Left renal cortex interstitium (tissue), 4 donors: ENCODE measurements around the gene UBAP2. TPM values are rescaled to one million over a fixed set of nuclear protein-coding genes. Genes with fewer than 3 reads are reported as not detected.

ENCODE experiments used
- DNase-seq, 4 donors: peaks; one replicate each; pipeline ENCODE4 v3.0.0-alpha.2; 2013; ENCODE audit warnings: low read depth in 4 of 4, low spot score in 2 of 4, missing footprints in 1 of 4
- polyA plus RNA-seq, 4 donors: library from polyadenylated mRNA; unstranded; fragments of 120-200 nt; gene quantifications; one replicate each; pipeline ENCODE4 v1.2.1, GENCODE V29; 2013; ENCODE audit not compliant: insufficient read length in 4 of 4

The UBAP2 gene
- polyA plus RNA-seq, 4 donors: 28.7 to 50.4 (median 40.7) TPM

DNA sequence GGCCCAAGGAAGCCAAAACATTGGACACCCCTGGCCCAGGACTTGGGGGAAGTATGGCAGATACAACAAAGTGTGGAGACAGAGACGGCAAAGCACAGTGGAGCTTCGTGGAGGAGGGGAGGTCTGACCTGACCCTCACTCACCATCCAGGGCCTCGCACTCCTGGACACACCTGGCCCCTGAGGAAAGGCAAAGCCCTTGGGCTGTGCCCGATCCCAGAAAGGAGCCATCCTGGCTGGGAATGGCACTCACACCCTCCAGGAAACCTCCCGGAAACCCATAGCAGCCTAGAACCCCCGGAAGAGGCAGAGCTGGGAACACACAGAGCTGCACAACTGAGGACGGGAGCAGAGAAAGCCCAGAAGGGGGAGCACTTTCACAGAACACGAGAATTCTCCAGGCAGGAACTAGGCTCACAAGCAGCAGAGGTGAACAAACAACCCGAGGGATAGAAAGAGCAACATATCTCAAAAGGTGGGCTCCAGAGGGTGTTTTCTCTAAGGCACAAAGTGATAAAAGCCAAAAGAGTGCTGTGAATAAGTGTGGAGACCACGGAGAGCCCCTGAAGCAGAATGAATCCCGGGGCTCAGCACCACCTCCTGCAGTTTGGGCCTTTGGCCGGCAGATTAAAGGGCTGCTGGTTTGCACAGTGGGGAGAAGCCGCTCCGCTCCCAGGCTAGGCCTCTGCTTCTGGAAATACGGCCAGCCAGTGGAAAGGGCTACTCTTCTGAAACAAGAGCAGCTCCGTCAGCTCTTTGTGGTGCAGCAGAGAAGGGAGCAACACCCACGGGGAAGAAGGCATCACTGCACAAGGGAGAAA is 123.5 kb downstream of the UBAP2 start:
- peak in 3 of 4 donors; percentile 15 to 43 (median 21) for DNase-seq

DNA sequence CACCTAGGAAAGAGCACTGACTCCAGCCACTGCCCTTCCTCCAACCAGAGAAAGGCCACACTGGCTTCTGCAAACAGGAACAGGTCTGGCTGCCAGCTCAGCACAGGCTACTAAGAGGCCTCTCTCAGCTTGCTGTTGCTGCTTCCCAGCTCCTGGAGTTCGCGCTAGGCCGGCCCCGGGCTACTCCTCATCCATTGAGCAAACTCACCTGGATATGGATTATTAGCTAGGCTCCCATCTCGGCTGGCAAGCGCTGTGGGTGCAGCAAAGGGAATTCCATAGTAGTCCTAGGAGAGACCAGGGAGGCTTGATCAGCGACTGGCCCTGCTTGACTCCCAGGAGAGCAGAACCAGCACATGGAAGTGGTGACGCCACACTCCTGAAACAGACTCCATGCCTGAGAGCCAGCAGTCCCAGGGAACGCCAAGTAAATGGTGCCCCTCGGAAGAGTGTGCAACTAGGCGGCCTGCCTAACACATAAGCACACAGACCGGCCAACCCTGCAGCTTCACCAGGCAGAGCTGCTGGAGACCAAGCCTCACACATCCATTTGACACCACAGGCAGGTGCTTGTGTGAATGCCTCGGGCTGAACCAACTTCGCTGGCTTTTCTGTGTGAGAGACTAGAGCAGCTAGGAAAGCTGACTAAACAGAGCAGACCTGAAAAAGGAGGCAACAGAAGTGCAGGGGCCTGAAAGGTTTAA is 124.5 kb downstream of the UBAP2 start:
- no peak for DNase-seq

DNA sequence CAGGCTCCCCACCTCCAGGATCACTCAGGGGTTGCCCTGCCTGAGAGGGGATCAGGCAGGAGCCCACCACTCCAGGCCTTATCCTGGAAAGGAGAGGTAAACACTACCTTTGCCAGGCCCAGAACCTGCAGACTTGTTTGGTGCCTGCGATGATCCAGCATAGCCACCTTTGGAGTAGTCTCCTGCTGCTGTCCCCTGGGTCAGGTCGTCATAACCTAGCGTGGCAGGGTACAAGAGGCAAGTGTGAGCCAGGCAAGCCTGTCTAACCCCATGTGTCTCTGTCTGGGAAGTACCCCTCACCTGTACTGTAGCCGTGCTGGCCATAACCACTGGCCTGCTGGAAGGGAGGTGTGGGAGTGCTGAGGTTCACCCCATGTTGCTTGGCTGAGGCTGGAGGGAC is 125.6 kb downstream of the UBAP2 start:
- no peak for DNase-seq

DNA sequence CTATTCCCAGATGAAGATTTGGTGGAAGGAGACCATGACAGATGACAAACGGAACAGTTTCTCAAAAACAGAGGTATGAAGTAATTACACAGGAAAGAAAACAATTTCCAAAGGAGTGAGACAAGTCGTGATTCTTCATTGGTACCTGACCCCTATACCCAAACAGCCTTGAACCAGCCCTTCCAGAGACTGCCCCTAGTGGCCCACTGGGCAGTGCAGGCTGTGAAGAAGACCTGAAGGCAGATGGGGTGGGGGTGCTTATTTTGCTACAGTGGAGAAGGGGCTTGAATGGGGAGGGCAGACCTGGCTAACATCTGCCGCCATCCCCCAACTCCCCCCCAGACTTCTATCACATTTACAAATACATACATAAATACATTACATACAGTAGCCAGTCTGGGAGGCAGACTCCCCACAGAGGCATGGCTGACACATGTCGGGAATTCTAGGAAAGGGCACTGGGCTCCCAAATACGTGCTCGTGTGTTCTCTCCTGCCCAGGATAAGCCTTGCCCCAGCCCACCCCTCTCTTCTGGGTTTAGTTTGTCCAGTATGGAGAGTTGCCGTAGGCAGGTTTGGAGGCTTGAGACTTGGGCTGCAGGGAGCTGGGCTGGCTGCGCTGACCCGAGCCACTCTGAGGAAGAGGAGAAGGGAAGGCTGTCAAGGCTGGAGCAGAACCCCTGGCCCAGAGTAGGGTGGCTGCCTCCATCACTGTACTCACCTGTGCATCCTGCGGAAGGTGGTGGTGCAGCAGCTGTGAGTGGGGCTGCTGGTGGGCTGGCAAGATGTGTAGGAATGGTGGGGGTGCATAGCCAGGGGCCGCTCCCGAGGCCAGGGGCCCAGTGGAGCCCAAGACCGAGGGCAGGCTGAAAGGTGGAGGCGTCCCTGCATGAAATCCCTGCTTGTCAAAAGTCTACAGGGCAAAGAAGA is 126.5 kb downstream of the UBAP2 start:
- DNase-seq: no peak

DNA sequence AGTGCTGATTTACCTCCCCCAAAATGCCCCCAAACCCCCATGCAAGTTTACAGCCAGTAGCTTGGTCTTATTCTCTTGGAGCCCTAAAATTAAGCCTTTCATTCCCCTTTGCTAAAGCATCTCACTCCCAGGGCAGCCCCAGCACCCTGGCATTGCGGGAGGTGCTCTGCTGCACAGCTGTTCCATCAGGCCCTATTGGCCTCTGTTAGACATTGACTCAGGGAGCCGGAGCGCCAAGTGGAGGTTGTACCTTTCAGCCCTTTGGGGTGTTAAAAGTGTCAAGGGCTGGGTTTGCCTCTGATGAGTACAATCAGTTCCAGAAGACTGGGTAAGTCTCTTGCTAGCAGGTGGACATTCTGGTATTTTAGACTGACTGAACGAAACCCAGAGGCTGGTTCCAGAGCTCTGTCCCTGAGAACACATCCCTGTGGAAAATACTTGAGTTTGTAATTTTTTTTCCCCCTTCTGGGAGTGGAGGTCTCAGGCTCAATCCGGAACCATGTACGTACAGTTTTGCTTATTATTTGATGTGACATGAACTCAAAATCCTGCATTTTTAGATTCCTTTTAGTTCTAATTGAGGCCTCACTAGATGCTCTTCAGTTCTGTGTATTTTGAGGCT is 129.3 kb downstream of the UBAP2 start:
- DNase-seq: no peak

DNA sequence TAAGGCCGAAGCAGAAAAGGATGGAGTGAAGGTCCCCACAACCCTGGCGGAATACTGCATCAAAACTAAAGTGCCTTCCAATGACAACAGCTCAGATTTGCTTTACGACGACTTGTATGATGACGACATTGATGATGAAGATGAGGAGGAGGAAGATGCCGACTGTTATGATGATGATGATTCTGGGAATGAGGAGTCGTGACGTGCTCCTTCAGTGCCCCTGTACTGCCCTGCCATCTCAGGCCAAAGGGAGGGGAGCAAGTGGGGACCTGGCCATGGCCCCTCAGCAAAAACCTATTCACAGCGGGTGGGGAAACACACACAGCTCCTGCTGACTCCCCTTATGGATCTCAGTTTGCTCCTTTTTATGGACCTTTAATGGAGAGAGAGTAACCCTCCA is 131.7 kb downstream of the UBAP2 start:
- no peak for DNase-seq

DNA sequence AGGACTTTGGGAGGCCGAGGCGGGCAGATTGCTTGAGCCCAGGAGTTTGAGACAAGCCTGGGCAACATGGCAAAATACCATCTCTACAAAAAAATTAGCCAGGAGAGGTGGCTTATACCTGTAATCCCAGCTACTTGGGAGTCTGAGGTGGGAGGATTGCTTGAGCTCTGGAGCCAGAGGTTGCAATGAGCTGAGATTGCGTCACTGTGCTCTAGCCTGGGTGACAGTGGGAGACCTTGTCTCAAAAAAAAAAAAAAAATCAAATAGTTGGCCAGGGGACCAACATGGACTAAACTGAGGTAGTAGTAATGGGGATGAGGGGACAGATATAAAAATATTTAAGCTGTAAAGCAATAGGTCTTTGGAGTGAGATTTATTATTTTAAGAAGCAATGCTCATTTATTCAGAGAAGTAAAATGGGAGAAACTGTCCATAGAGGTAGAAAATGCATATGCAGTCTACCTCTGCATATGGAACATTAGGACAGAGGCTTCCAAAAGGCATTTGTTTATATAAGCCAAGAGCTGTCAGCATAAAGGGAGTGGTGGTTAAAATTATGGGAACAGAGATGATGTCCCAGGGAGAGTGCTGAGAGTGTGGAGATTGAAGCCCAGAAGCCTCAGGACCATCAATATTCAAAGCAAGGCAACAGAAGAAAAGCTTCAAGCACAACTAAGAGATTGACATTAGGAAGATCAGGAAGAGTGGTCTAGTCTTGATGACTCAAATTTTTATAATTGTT is 133.6 kb downstream of the UBAP2 start:
- no peak for DNase-seq

DNA sequence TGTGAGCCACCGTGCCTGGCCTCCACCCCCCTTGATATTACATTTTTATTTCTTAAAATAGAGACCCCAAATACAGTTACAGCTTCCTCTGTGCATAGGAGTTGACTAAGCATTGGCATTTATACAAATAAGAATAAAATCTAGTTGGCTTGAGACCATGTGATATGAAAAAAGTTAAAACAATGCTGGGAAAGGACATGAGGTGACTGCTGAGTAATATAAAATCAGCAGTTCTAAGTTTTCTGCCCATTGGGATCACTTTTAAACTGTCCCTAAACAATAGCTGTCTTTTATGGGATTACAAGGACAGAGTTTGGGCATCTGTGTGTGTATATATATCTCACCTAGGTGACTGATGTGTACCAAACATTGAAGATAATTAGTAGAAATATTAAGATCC is 135.1 kb downstream of the UBAP2 start:
- no peak for DNase-seq

DNA sequence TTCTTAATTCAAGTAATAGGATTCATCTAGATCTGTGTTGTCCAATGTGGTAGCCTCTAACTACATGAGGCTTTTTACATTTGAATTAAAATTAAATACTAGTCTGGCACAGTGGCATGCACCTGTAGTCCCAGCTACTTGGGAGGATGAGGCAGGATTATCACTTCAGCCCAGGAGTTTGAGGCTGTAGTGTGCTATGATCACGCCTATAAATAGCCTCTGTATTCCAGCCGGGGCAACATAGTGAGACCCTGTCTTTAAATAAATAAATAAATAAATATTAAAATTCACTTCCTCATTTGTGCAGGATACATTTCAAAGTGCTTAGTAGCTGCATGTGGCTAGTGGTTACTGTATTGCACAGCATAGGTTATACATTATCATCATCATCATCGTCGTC is 139.9 kb downstream of the UBAP2 start:
- no peak for DNase-seq

DNA sequence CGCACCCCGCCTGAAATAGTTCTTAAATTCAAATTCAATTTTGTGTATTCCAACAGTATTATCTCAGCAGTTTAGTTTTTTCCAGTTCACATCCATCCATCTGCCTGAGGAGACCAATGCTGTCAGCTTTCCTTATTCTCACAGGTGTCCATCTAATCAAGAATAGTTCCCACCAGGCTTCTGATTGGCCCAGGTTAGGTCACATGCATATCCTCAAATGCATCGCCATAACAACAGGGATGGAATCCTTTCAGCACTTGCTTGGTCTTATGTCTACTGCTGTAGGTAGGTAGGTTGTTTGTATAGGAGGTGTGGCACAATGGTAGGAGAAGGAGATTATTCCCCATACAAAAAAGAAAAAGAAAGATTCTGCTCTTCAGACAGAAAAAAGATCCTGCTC is 140.6 kb downstream of the UBAP2 start:
- DNase-seq: no peak

DNA sequence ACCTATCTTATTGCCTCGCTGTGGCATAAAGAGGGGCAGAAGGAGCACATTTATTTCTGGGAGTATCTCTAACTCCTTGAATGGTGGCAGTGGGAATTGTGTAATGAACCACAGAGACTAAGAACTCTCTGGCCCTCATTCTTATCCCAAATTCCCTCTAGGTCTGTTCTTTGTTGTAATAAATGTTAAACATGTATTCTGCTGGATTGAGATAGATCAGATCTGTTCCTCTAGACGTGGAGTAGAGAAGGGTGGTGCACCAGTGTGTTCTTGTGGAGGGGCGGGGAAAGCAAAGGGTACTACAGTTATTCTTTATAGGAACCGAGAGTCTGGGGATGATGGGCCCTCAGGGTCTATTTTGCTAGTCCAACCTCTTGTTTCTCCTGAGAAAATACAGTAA is 141.3 kb downstream of the UBAP2 start:
- no peak for DNase-seq

DNA sequence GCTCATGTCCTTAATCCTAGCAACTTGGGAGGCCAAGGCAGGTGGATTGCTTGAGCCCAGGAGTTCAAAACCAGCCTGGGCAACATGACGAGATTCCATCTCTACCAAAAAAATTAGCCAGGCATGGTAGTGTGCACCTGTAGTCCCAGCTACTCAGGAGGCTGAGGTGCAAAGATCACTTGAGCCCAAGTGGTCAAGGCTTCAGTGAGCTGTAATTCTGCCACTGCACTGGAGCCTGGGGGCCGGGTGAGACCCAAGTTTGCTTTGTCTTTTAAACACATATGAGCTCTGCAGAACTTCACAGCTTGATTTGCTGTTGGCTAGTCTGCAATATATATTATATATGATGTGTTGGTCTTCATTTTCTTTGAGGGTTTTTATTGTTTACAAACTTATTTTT is 141.9 kb downstream of the UBAP2 start:
- no peak for DNase-seq

DNA sequence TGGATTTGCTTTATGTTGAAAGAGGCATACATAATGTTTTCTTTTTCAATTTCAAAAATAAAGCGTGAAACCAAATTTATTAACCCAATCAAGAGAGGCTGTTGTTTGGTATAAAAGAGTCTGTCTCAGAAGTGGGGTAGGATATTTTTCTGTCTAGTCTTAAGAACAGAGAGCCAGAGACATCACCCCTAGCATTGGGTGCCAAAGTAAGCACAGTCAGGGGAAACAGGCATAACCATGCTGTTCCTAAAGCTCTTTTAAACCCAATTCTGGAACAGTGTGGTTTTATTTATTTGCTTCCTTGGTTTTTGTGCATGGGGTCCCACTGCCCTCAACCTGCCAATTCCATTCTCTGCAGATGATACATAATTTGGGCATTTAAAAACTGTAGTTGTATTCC is 143.6 kb downstream of the UBAP2 start:
- no peak for DNase-seq

DNA sequence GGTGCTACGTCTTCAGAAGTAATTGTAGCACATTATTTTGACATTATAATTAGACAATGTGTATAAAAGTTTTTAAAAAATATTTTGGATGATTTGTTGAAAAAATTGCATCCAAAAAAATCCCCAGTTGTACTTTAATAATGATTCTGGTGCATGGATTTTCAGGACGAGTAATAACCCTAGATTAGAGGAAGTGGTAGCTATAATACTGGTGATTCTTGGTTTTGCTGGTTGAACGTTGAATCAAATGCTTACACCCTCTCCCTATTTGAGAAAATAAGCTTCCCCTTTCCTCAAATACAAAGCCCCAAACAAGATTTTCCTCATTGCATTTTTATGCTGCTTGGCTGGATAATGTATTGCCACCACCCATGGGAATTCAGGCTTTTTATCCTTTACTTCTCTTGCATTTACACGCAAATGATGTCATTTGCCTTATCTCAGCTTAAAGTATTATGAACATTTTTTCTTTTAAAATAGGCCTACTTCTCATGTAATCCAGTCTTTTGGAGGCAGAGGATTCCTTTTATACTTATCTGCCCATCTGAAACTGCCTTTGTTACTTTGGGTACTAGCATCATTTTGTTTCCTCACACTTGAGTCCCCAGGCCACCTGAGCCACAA is 145.4 kb downstream of the UBAP2 start:
- DNase-seq: no peak

DNA sequence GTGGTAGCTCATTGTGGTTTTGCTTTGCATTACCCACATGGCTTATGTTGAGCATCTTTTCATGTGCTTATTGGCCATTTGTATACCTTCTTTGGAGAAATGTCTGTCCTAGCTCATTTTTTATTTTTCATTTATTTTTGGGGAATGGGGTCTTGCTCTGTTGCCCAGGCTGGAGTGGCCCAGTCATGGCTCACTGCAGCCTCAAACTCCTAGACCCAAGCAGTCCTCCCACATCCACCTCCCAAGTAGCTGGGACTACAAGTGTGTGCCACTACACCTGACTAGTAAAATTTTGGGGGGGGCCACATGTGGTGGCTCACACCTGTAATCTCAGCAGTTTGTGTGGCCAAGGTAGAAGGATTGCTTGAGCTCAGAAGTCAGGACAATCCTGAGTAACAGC is 154.4 kb downstream of the UBAP2 start:
- DNase-seq: no peak

DNA sequence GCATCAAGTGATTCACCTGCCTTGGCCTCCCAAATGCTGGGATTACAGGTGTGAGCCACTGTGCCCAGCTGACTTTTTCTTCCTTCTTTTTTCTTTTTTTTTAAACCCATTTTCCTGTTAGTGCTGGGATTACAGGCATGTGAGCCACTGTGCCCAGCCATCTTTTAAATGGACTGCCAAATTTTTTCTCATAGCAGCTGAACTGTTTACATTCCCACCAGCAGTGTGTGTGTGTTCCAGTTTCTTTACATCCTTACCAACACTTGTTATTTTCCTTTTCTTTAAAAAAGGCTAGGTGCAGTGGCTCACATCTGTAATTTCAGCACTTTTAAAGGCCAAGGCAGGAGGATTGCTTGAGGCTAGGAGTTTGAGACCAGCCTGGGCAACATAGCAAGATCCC is 154.8 kb downstream of the UBAP2 start:
- DNase-seq: no peak

DNA sequence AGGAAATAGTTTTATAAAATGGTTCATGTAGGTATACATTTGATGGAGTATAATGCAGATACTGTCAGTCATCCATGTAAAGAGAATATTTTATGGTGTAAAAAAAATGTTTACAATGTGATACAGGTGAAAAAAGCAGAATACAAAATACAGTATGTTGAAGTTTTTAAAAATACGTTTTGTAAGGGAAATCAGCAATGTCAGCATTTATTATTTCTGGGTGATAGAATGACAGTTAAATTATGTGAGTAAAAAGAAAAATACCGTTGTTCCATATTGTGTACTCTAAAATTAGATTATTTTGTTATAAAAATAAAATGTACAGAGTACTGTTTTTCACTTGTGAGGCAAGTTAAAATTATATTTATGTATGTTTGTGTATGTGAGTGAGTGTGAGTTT is 162.7 kb downstream of the UBAP2 start:
- DNase-seq: no peak

DNA sequence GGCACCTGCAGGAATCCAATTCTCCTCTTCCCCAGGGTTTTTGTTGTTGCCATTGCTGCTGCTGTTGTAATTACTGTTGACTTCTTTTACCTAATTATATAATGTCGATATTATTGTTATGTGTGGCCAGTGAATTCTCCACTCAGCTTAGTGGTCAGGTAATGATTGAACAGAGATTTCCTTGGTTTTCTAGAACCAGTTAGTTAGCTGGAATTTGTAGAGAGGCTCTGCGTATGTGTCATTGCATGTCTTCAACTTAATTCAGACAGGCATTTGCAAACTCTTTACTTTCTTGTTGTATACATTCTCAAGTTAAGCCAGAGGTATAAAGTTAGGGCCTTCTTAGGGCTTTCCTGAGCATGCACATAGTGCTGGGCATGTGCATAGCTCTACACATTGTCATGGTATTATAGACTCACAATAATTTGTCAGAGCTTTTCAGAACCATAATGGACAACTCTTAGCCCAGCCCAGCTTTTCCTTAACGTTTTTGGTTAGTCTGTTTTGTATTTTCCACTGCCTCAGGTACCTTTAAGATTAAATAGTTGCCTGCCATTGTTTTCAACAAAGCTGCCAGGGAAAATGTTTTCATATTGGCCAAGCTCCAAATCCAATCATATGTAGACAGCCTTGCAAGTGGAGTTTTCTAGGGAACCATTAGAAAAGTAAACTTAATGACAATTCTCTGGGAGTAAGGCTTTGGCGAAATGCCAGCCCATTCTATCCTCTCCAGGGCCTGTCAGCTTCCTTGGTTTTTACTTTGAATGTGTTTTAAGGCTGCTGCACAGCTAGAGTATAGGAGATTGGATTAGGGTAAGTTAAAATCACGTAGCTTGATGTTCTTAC is 163.6 kb downstream of the UBAP2 start:
- peak; percentile 13 to 37 (median 20) for DNase-seq

DNA sequence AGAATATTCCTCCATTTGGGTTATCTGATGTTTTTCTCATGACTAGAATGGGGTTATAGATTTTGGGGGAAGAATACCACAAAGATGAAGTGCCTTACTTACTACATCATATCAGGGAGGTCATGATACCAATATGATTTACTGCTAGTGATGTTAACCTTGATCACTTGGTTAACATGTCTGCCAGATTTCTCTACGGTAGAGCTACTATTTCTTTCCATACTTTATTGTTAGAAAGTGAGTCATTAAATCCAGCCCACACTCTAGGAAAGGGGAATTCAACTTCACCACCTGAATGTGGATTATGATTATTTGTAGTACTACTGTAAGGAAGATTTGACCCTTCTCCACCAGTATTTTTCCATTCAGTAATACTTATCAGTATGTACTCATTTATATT is 167.1 kb downstream of the UBAP2 start:
- DNase-seq: no peak
